ENCODE results near the gene PXDC1. TPM values are rescaled to one million over a fixed set of nuclear protein-coding genes. Genes with fewer than 3 reads are reported as not detected.

PXDC1 gene
- total RNA-seq, 1 experiment from 2014 or later, result 30.8 TPM

GRCh38 chr6:3739311-3739897, 12.1 kb downstream of the PXDC1 start:
- no peak overlapping the region for H3K4me3 ChIP-seq
- intact Hi-C loops (cut with micrococcal nuclease; ENCODE audit: unreplicated experiment), result no loop called here
- H3K36me3 ChIP-seq (ENCODE audit: low read depth), result peaks cover 7% of the 10 kb centered on the region; the same call in 1 of the 2 replicates
- peaks cover 5% of the 10 kb centered on the region; the same call in 1 of the 2 replicates for H3K4me1 ChIP-seq (replicated peaks; ENCODE audit: insufficient read depth)
- no peaks in the 10 kb centered on the region for H3K9me3 ChIP-seq (ENCODE audit: insufficient read depth, low read depth)
- H4K20me1 ChIP-seq (ENCODE audit: insufficient read depth), result no peaks in the 10 kb centered on the region
- POLR2A ChIA-PET (ENCODE audit: unreplicated experiment), result no interaction called here
- H3K4me2 ChIP-seq, result no peak overlapping the region
- TF ChIP-seq EZH2 (IDR thresholded peaks at IDR 0.05; ENCODE audit: low read depth), result no peak
- no peak for TF ChIP-seq CTCF (conservative IDR thresholded peaks at IDR 0.05)
- no TSS peak for BruUV-seq (replicated peaks)
- H2AFZ ChIP-seq, result no peak overlapping the region
- no peaks in the 10 kb centered on the region for H3K27me3 ChIP-seq (ENCODE audit: insufficient read depth, low read depth)
- CTCF ChIA-PET, result interaction anchor here (0.5 kb wide), 1 partner anchor 479 kb away, joined by 6 read pairs; no protein-coding TSS in a partner anchor
- H3F3A ChIP-seq (ENCODE audit: insufficient read depth, low read depth), result no peaks in the 10 kb centered on the region
- no peak overlapping the region for H3K27ac ChIP-seq
- H3K79me2 ChIP-seq (ENCODE audit: low read depth), result peaks cover 12% of the 10 kb centered on the region; the same call in 1 of the 2 replicates
- DNase-seq, result no peak
- H3K9me2 ChIP-seq (ENCODE audit: insufficient read depth), result no peaks in the 10 kb centered on the region

GRCh38 chr6:3738381-3739131, 13.0 kb downstream of the PXDC1 start:
- Histone ChIP-seq H3K79me2 (ENCODE audit: low read depth) (peaks cover 12% of the 10 kb centered on the region; the same call in 1 of the 2 replicates), H3K4me2 (no peak overlapping the region), H3K27ac (no peak overlapping the region), H3K9me2 (ENCODE audit: insufficient read depth) (no peaks in the 10 kb centered on the region), H3K27me3 (ENCODE audit: insufficient read depth, low read depth) (no peaks in the 10 kb centered on the region), H3K4me3 (no peak overlapping the region), H3F3A (ENCODE audit: insufficient read depth, low read depth) (no peaks in the 10 kb centered on the region), H3K36me3 (ENCODE audit: low read depth) (peaks cover 7% of the 10 kb centered on the region; the same call in 1 of the 2 replicates), H3K4me1 (replicated peaks; ENCODE audit: insufficient read depth) (peaks cover 5% of the 10 kb centered on the region; the same call in 1 of the 2 replicates), H4K20me1 (ENCODE audit: insufficient read depth) (no peaks in the 10 kb centered on the region), H3K9me3 (ENCODE audit: insufficient read depth, low read depth) (no peaks in the 10 kb centered on the region), H2AFZ (no peak overlapping the region)
- DNase-seq, result no peak
- ChIA-PET CTCF (no interaction called here), POLR2A (ENCODE audit: unreplicated experiment) (no interaction called here)
- intact Hi-C loops (cut with micrococcal nuclease; ENCODE audit: unreplicated experiment), result no loop called here
- no TSS peak for BruUV-seq (replicated peaks)
- TF ChIP-seq EZH2 (IDR thresholded peaks at IDR 0.05; ENCODE audit: low read depth) (no peak), CTCF (conservative IDR thresholded peaks at IDR 0.05) (no peak)

GRCh38 chr6:3737831-3738210, 13.7 kb downstream of the PXDC1 start:
- POLR2A ChIA-PET (ENCODE audit: unreplicated experiment), result no interaction called here
- no peaks in the 10 kb centered on the region for H3K9me2 ChIP-seq (ENCODE audit: insufficient read depth)
- H3K79me2 ChIP-seq (ENCODE audit: low read depth), result peaks cover 12% of the 10 kb centered on the region; the same call in 1 of the 2 replicates
- BruUV-seq (replicated peaks), result no TSS peak
- TF ChIP-seq EZH2 (IDR thresholded peaks at IDR 0.05; ENCODE audit: low read depth) (no peak), CTCF (conservative IDR thresholded peaks at IDR 0.05) (no peak)
- DNase-seq, result no peak
- no peaks in the 10 kb centered on the region for H3K9me3 ChIP-seq (ENCODE audit: insufficient read depth, low read depth)
- no peaks in the 10 kb centered on the region for H3K27me3 ChIP-seq (ENCODE audit: insufficient read depth, low read depth)
- no peaks in the 10 kb centered on the region for H3F3A ChIP-seq (ENCODE audit: insufficient read depth, low read depth)
- no peak overlapping the region for H2AFZ ChIP-seq
- H3K4me3 ChIP-seq, result no peak overlapping the region
- no peak overlapping the region for H3K4me2 ChIP-seq
- H3K27ac ChIP-seq, result no peak overlapping the region
- H3K36me3 ChIP-seq (ENCODE audit: low read depth), result peaks cover 7% of the 10 kb centered on the region; the same call in 1 of the 2 replicates
- no peaks in the 10 kb centered on the region; the same call in 1 of the 2 replicates for H4K20me1 ChIP-seq (ENCODE audit: insufficient read depth)
- H3K4me1 ChIP-seq (replicated peaks; ENCODE audit: insufficient read depth), result peaks cover 5% of the 10 kb centered on the region; the same call in 1 of the 2 replicates
- CTCF ChIA-PET, result no interaction called here
- intact Hi-C loops (cut with micrococcal nuclease; ENCODE audit: unreplicated experiment), result no loop called here
